ENCODE measurements around the gene CDH13.

The CDH13 gene

DNA sequence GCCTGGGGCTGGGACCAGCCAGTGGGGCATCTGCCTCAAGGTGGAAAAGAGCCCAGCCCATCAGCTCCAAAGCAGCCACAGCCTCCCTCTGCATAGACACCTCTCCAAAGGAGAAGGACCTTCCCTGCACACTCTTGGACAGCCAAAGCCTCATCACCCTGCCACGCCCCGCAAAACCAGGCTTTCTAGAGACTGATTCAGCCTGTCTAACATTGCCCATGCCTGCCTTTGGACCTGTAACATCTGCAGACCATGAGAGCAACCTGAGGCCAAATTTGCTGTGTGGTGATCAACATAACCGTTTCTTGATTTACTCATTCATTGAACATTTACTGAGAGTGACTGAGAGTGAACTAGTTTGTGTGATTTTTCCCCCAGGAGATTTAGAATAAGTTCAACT lies 961.3 kb downstream of the CDH13 start:
- no peak for ATAC-seq
- TF ChIP-seq ZNF70 (CRISPR knock-in tag; IDR thresholded peaks at IDR 0.05) (no peak), PPARA (CRISPR knock-in tag; IDR thresholded peaks at IDR 0.05; ENCODE audit: borderline replicate concordance) (no peak), ARNTL (CRISPR knock-in tag; IDR thresholded peaks at IDR 0.05; ENCODE audit: borderline replicate concordance, low read depth) (no peak), SNAI2 (CRISPR knock-in tag; IDR thresholded peaks at IDR 0.05) (no peak), ZNF8 (CRISPR knock-in tag; IDR thresholded peaks at IDR 0.05) (no peak), GLIS3 (CRISPR knock-in tag; IDR thresholded peaks at IDR 0.05) (no peak), POU6F1 (CRISPR knock-in tag; IDR thresholded peaks at IDR 0.05; ENCODE audit: borderline replicate concordance, low read depth) (no peak), TCF4 (CRISPR knock-in tag; IDR thresholded peaks at IDR 0.05; ENCODE audit: borderline replicate concordance) (no peak), BACH2 (CRISPR knock-in tag; IDR thresholded peaks at IDR 0.05; ENCODE audit: borderline replicate concordance) (no peak), ZNF565 (CRISPR knock-in tag; conservative IDR thresholded peaks at IDR 0.05; ENCODE audit: low read depth) (no peak), TOX (CRISPR knock-in tag; IDR thresholded peaks at IDR 0.05; ENCODE audit: borderline replicate concordance) (no peak), ESRRG (CRISPR knock-in tag; IDR thresholded peaks at IDR 0.05) (no peak)

GRCh38 chr16:83589576-83589975 lies 962.8 kb downstream of the CDH13 start:
- TF ChIP-seq CSDC2 (CRISPR knock-in tag; IDR thresholded peaks at IDR 0.05) (no peak), TOX (CRISPR knock-in tag; IDR thresholded peaks at IDR 0.05; ENCODE audit: borderline replicate concordance) (no peak), ZFP3 (CRISPR knock-in tag; IDR thresholded peaks at IDR 0.05) (no peak), ZNF565 (CRISPR knock-in tag; conservative IDR thresholded peaks at IDR 0.05; ENCODE audit: low read depth) (no peak), PPARA (CRISPR knock-in tag; IDR thresholded peaks at IDR 0.05; ENCODE audit: borderline replicate concordance) (no peak), CSRNP3 (CRISPR knock-in tag; IDR thresholded peaks at IDR 0.05) (no peak), POU6F1 (CRISPR knock-in tag; IDR thresholded peaks at IDR 0.05; ENCODE audit: borderline replicate concordance, low read depth) (no peak), ARNTL (CRISPR knock-in tag; IDR thresholded peaks at IDR 0.05; ENCODE audit: borderline replicate concordance, low read depth) (no peak), ZNF70 (CRISPR knock-in tag; IDR thresholded peaks at IDR 0.05) (no peak), OSR1 (CRISPR knock-in tag; IDR thresholded peaks at IDR 0.05) (no peak), ZNF8 (CRISPR knock-in tag; IDR thresholded peaks at IDR 0.05) (no peak), ISL1 (CRISPR knock-in tag; IDR thresholded peaks at IDR 0.05) (no peak), GLIS3 (CRISPR knock-in tag; IDR thresholded peaks at IDR 0.05) (no peak), ZC3H10 (CRISPR knock-in tag; IDR thresholded peaks at IDR 0.05) (no peak), ZFP30 (CRISPR knock-in tag; IDR thresholded peaks at IDR 0.05) (no peak), TSHZ2 (CRISPR knock-in tag; IDR thresholded peaks at IDR 0.05) (no peak), CREB5 (CRISPR knock-in tag; IDR thresholded peaks at IDR 0.05; ENCODE audit: low read depth) (no peak), ESRRG (CRISPR knock-in tag; IDR thresholded peaks at IDR 0.05) (no peak), TCF4 (CRISPR knock-in tag; IDR thresholded peaks at IDR 0.05; ENCODE audit: borderline replicate concordance) (no peak)
- ATAC-seq = no peak

DNA sequence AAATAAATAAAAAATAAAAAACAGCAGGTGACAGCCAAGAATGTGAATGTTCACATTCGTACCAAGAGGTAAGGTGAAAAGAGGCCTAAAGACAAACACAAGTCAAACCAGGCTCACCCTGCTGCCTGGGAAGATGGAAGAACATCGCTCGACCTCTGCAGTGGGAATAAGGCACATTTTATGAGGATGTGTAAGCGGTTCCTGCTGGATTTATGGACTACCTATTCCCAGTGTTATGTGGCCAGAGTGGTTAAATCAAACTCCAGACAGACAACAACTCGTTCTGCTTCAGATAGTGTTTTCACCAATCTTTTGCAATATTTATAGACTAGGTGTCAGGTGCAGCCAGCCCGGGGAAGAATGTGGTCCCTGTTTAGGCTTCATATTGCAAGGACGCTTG lies 966.0 kb downstream of the CDH13 start:
- ATAC-seq = no peak
- no peak for TF ChIP-seq ZNF565 (CRISPR knock-in tag; conservative IDR thresholded peaks at IDR 0.05; ENCODE audit: low read depth)
- no peak for TF ChIP-seq ZC3H10 (CRISPR knock-in tag; IDR thresholded peaks at IDR 0.05)
- TF ChIP-seq TSHZ2 (CRISPR knock-in tag; IDR thresholded peaks at IDR 0.05) = no peak
- no peak for TF ChIP-seq ESRRG (CRISPR knock-in tag; IDR thresholded peaks at IDR 0.05)
- no peak for TF ChIP-seq CREB5 (CRISPR knock-in tag; IDR thresholded peaks at IDR 0.05; ENCODE audit: low read depth)
- no peak for TF ChIP-seq GLIS3 (CRISPR knock-in tag; IDR thresholded peaks at IDR 0.05)
- TF ChIP-seq RARB (CRISPR knock-in tag; IDR thresholded peaks at IDR 0.05) = no peak

All from SK-N-SH treated with all-trans-retinoic acid at 6 μM for 48 hours (cell line).